Measurements from ENCODE around the gene ZMYND8. TPM values are rescaled to one million over a fixed set of nuclear protein-coding genes. Genes with fewer than 3 reads are reported as not detected.
A peak's percentile ranks its signal among the peaks of the same experiment; 100 is the strongest.

Gene ZMYND8
- total and polyA plus RNA-seq, 2 of the 8 experiments (the other 6 are each of a cell fraction or from before 2014, with no cell fraction given): 50.5 to 163 TPM

DNA sequence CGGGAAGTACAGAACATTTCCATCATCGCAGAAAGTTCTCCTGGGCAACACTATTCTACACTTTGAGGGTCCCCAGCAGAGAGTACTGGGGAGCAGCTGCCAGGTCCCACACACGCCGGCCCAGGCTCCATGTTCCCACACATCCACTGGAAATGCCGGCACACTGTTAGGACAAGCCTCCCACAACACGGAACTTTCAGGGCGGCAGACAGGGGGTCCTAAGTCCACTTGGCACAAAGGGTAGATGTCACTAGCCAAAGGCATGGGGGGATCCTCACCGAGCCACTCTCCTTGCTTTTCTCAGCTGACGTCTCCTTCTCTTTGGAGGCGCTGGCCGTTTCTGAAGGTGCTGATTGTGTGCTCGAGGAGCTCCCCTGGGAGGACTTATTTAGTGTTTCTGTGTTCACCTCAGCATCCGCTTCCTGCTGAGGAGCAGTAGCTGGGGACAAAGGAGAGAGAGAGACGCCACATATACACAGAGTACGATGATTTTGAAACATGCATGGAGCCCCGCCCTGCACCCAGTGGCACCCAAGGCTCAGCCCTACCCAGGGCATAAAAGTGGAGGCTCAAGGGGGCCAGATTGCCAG, 135.4 kb downstream of the ZMYND8 start:
- CTCF ChIA-PET (ENCODE audit: partially characterized antibody): interaction anchor here (0.8 to 2.4 kb wide), 12 partner anchors 11 to 187 kb away, joined by 3 to 15 read pairs (median 5); no protein-coding TSS in a partner anchor
- no peak overlapping the region for H3K56ac ChIP-seq (replicated peaks; ENCODE audit: insufficient read length, low read depth, low read length)

More for the DNA sequence above, 135.4 kb downstream of the ZMYND8 start:
- Histone ChIP-seq H3K14ac (ENCODE audit: insufficient read length) (no peak overlapping the region), H3K79me1 (ENCODE audit: low read depth, low read length) (peaks cover 6% of the 10 kb centered on the region), H3K4me3 (ENCODE audit: extremely low read depth in 1 of 4, insufficient read depth in 2 of 4, low read depth in 3 of 4, low read length in 4 of 4) (no peak overlapping the region), H2BK15ac (ENCODE audit: low read length) (no peak overlapping the region), H3K9me3 (ENCODE audit: insufficient read depth in 2 of 2, low read depth in 1 of 2, low read length in 1 of 2) (no peaks in the 10 kb centered on the region), H4K91ac (replicated peaks; ENCODE audit: insufficient read length, low read length) (no peak overlapping the region), H2BK12ac (ENCODE audit: low read depth, low read length) (no peak overlapping the region), H2AFZ (ENCODE audit: low read length) (no peak overlapping the region), H4K5ac (ENCODE audit: insufficient read length, low read depth, low read length) (no peak overlapping the region), H3K4ac (replicated peaks; ENCODE audit: insufficient read length, low read depth, low read length) (no peak overlapping the region), H3K23ac (ENCODE audit: insufficient read length) (no peak overlapping the region), H3K36me3 (ENCODE audit: control insufficient read depth in 2 of 4, insufficient read depth in 4 of 4, low read length in 3 of 4) (peaks cover 28 to 92% (median 61%) of the 10 kb centered on the region in 4 experiments), H2AK5ac (ENCODE audit: low read depth, low read length) (no peak overlapping the region), H2BK120ac (replicated peaks; ENCODE audit: low read depth, low read length) (no peak overlapping the region), H4K8ac (ENCODE audit: extremely low read depth, insufficient read depth, low read length) (no peak overlapping the region), H3K23me2 (ENCODE audit: low read depth, low read length) (no peaks in the 10 kb centered on the region), H3K4me1 (replicated peaks in 1 of 4; ENCODE audit: control insufficient read depth in 3 of 4, insufficient read depth in 4 of 4, low read length in 3 of 4) (no peaks in the 10 kb centered on the region), H3K27ac (ENCODE audit: low read depth, low read length) (0 out of 2 replicates have a peak overlapping the region, but pooled peaks have one; percentile 7), H3K18ac (ENCODE audit: extremely low read depth, low read length) (no peak overlapping the region), H3K9ac (replicated peaks in 1 of 4; ENCODE audit: extremely low read depth in 1 of 4, low read depth in 3 of 4, low read length in 3 of 4) (no peak overlapping the region; a peak in 1 of 7 replicates), H3K79me2 (ENCODE audit: control insufficient read depth in 1 of 2, insufficient read depth in 2 of 2, low read length in 2 of 2) (peaks cover 0 to 16% of the 10 kb centered on the region in 2 experiments; a peak in 1 of 4 replicates), H2BK20ac (ENCODE audit: low read length) (no peak overlapping the region), H4K20me1 (replicated peaks in 1 of 2; ENCODE audit: control insufficient read depth in 1 of 2, insufficient read depth in 2 of 2, low read length in 2 of 2) (peaks cover 0 to 2% of the 10 kb centered on the region in 2 experiments), H3K27me3 (replicated peaks in 1 of 4; ENCODE audit: control insufficient read depth in 3 of 4, extremely low read depth in 1 of 4, insufficient read depth in 3 of 4, low read length in 3 of 4) (no peaks in the 10 kb centered on the region), H2BK5ac (ENCODE audit: low read depth, low read length) (no peak overlapping the region), H3K4me2 (ENCODE audit: insufficient read depth in 1 of 2, low read depth in 2 of 2, low read length in 2 of 2) (no peak overlapping the region)
- no peak for FAIRE-seq
- POLR2A ChIA-PET (ENCODE audit: partially characterized antibody): interaction anchor here (1.1 kb wide), 1 partner anchor 12 kb away, joined by 3 read pairs; no protein-coding TSS in a partner anchor
- 93% methylated on average over 16 of the region's 16 CpGs; no CpG with 5 or more reads in 1 of the 2 experiments for WGBS, 2 experiments (ENCODE audit: extremely low coverage in 1 of 2, insufficient coverage in 1 of 2, insufficient read length in 1 of 2, insufficient replicate concordance in 2 of 2, low coverage in 1 of 2, low lambda C conversion rate in 2 of 2, missing lambda C conversion rate in 1 of 2)
- TF ChIP-seq SP4 (IDR thresholded peaks at IDR 0.05; ENCODE audit: low read length) (no peak), KDM5A (IDR thresholded peaks at IDR 0.05; ENCODE audit: low read length) (no peak), GABPA (IDR thresholded peaks at IDR 0.05; ENCODE audit: borderline replicate concordance, insufficient read depth, low read length) (no peak), NANOG (IDR thresholded peaks at IDR 0.05; ENCODE audit: insufficient read depth, low read depth, low read length, poor library complexity, severe bottlenecking) (no peak), HDAC2 (IDR thresholded peaks at IDR 0.05; ENCODE audit: borderline replicate concordance in 1 of 2, low read depth in 2 of 2, low read length in 2 of 2) (no peak)
- no peak for DNase-seq (ENCODE audit: low read depth in 1 of 2, low spot score in 2 of 2)

Measured in H1 (cell line).